IMR-90 (cell line): Measurements from ENCODE around the gene FGF19. TPM values are rescaled to one million over a fixed set of nuclear protein-coding genes. Genes with fewer than 3 reads are reported as not detected.

Experiments used
- ATAC-seq: fragments of 200-7000 bp; cut with Tn5 transposase; 2 replicates; pipeline ENCODE4 v1.9.1; 2020; ENCODE audit warnings: low read depth, mild to moderate bottlenecking, moderate library complexity
- BruUV-seq: library from RNA; stranded (reverse); fragments of 400-500 nt; replicated peaks from 2 replicates; lab custom pipeline; 2021; lab: Mats Ljungman, UMichigan
- CTCF ChIA-PET: fragments of 300-600 bp; formaldehyde crosslinking; extraction: SDS; loops from one replicate; lab custom pipeline; 2021; ENCODE audit warnings: antibody characterized with exemption; lab: Yijun Ruan, JAX
- POLR2A ChIA-PET: fragments of 300-600 bp; sonication (Branson Sonifier 250); formaldehyde crosslinking; loops from one replicate; lab custom pipeline; 2022; ENCODE audit warnings: antibody characterized with exemption; ENCODE audit not compliant: unreplicated experiment; lab: Charles Lee
- DNase-seq: peaks from one replicate; pipeline ENCODE4 v3.0.0; 2013
- H2AFZ ChIP-seq: replicated peaks from 2 replicates; pipeline ENCODE3; 2013; ENCODE audit warnings: low read length, mild to moderate bottlenecking; ENCODE audit not compliant: poor library complexity
- H2AK5ac ChIP-seq: 2 replicates; pipeline ENCODE4 v1.6.1; 2013; ENCODE audit warnings: low read depth, low read length, inconsistent platforms
- H2AK9ac ChIP-seq: replicated peaks from 2 replicates; pipeline ENCODE3; 2013; ENCODE audit warnings: mild to moderate bottlenecking, low read depth, low read length, moderate library complexity; ENCODE audit not compliant: poor library complexity
- H2BK120ac ChIP-seq: 2 replicates; pipeline ENCODE4 v1.6.1; 2013; ENCODE audit warnings: low read depth, low read length, inconsistent platforms
- H2BK15ac ChIP-seq: 3 replicates; pipeline ENCODE4 v1.6.1; 2013; ENCODE audit warnings: low read depth, low read length, inconsistent platforms
- H2BK20ac ChIP-seq: 2 replicates; pipeline ENCODE4 v1.6.1; 2013; ENCODE audit warnings: low read depth, mild to moderate bottlenecking, inconsistent platforms, low read length, moderate library complexity
- H2BK5ac ChIP-seq: 2 replicates; pipeline ENCODE4 v1.6.1; 2013; ENCODE audit warnings: mild to moderate bottlenecking, low read depth, low read length, inconsistent platforms; ENCODE audit not compliant: poor library complexity, severe bottlenecking
- H3K14ac ChIP-seq: replicated peaks from 2 replicates; pipeline ENCODE4 v1.6.1; 2013; ENCODE audit warnings: low read depth, low read length, inconsistent platforms
- H3K18ac ChIP-seq: 2 replicates; pipeline ENCODE4 v1.6.1; 2013; ENCODE audit warnings: low read depth, low read length, control low read depth
- H3K23ac ChIP-seq: 2 replicates; pipeline ENCODE4 v1.6.1; 2013; ENCODE audit warnings: low read depth, low read length, inconsistent platforms
- H3K27ac ChIP-seq: 2 replicates; pipeline ENCODE4 v1.5.1; 2013; ENCODE audit warnings: mild to moderate bottlenecking, control low read depth, low read length; ENCODE audit not compliant: insufficient read depth
- H3K27me3 ChIP-seq: 2 replicates; pipeline ENCODE4 v1.6.1; 2013; ENCODE audit warnings: low read length; ENCODE audit not compliant: control insufficient read depth, insufficient read depth
- H3K36me3 ChIP-seq: 2 replicates; pipeline ENCODE4 v1.6.1; 2013; ENCODE audit warnings: low read length, mixed read lengths; ENCODE audit not compliant: control insufficient read depth, insufficient read depth
- H3K4ac ChIP-seq: 2 replicates; pipeline ENCODE4 v1.6.1; 2013; ENCODE audit warnings: low read depth, low read length, inconsistent platforms
- H3K4me1 ChIP-seq: 2 replicates; pipeline ENCODE4 v1.6.1; 2013; ENCODE audit warnings: low read length, mixed read lengths; ENCODE audit not compliant: control insufficient read depth, insufficient read depth
- H3K4me2 ChIP-seq: 2 replicates; pipeline ENCODE4 v1.6.1; 2013; ENCODE audit warnings: low read depth, mild to moderate bottlenecking, control low read depth, low read length, moderate library complexity
- H3K4me3 ChIP-seq: 2 replicates; pipeline ENCODE4 v1.5.1; 2013; ENCODE audit warnings: low read depth, mild to moderate bottlenecking, control low read depth, low read length, moderate library complexity; ENCODE audit not compliant: insufficient read depth
- H3K56ac ChIP-seq: 2 replicates; pipeline ENCODE4 v1.6.1; 2013; ENCODE audit warnings: low read length, inconsistent platforms; ENCODE audit not compliant: insufficient read depth; ENCODE audit errors: extremely low read depth
- H3K79me1 ChIP-seq, 2 experiments: 2 replicates each; pipeline ENCODE4 v1.6.1; 2013; ENCODE audit warnings: low read length in 2 of 2, inconsistent platforms in 1 of 2, low read depth in 1 of 2
- H3K9ac ChIP-seq: 2 replicates; pipeline ENCODE4 v1.6.1; 2013; ENCODE audit warnings: low read depth, low read length, control low read depth
- H3K9me1 ChIP-seq: 2 replicates; pipeline ENCODE4 v1.6.1; 2013; ENCODE audit warnings: low read length, inconsistent platforms; ENCODE audit not compliant: insufficient read depth
- H3K9me3 ChIP-seq: 2 replicates; pipeline ENCODE4 v1.6.1; 2013; ENCODE audit warnings: low read length; ENCODE audit not compliant: control insufficient read depth, insufficient read depth
- H4K20me1 ChIP-seq: 2 replicates; pipeline ENCODE4 v1.6.1; 2013; ENCODE audit warnings: low read length, inconsistent platforms; ENCODE audit not compliant: insufficient read depth
- H4K5ac ChIP-seq: 2 replicates; pipeline ENCODE4 v1.6.1; 2013; ENCODE audit warnings: mild to moderate bottlenecking, low read depth, low read length, control low read depth
- H4K8ac ChIP-seq, 2 experiments: 2 replicates each; pipeline ENCODE4 v1.6.1; 2013; ENCODE audit warnings: low read depth in 2 of 2, low read length in 2 of 2, control low read depth in 1 of 2, inconsistent platforms in 1 of 2
- H4K91ac ChIP-seq: 2 replicates; pipeline ENCODE4 v1.6.1; 2013; ENCODE audit warnings: low read depth, low read length, inconsistent platforms; ENCODE audit not compliant: insufficient read depth
- BHLHE40 ChIP-seq: fragments of 150-350 bp; IDR thresholded peaks from 2 replicates; pipeline ENCODE4 v1.6.1; 2016; ENCODE audit warnings: mild to moderate bottlenecking, low read depth, low read length
- CEBPB ChIP-seq: IDR thresholded peaks from 2 replicates; pipeline ENCODE4 v1.6.1; 2012; ENCODE audit warnings: low read depth, low read length, improper control_type of control experiment
- CHD1 ChIP-seq: IDR thresholded peaks from 2 replicates; pipeline ENCODE4 v1.6.1; 2012; ENCODE audit warnings: low read depth, low read length, improper control_type of control experiment
- FOS ChIP-seq: fragments of 150-350 bp; IDR thresholded peaks from 2 replicates; pipeline ENCODE4 v1.6.1; 2016; ENCODE audit warnings: low read depth, low read length
- MAFK ChIP-seq: IDR thresholded peaks from 2 replicates; pipeline ENCODE4 v1.6.1; 2012; ENCODE audit warnings: low read depth, low read length, improper control_type of control experiment
- MAZ ChIP-seq: IDR thresholded peaks from 2 replicates; pipeline ENCODE4 v1.6.1; 2012; ENCODE audit warnings: low read depth, mild to moderate bottlenecking, low read length, improper control_type of control experiment, moderate library complexity, borderline replicate concordance
- MXI1 ChIP-seq: IDR thresholded peaks from 2 replicates; pipeline ENCODE4 v1.6.1; 2012; ENCODE audit warnings: low read depth, mild to moderate bottlenecking, low read length, moderate library complexity, borderline replicate concordance
- POLR2A ChIP-seq: IDR thresholded peaks from 2 replicates; pipeline ENCODE4 v1.6.1; 2012; ENCODE audit warnings: mild to moderate bottlenecking, low read depth, low read length
- RAD21 ChIP-seq: IDR thresholded peaks from 2 replicates; pipeline ENCODE4 v1.6.1; 2012; ENCODE audit warnings: low read length, improper control_type of control experiment
- RCOR1 ChIP-seq: IDR thresholded peaks from 2 replicates; pipeline ENCODE4 v1.6.1; 2012; ENCODE audit warnings: mild to moderate bottlenecking, low read length, improper control_type of control experiment; ENCODE audit not compliant: insufficient replicate concordance
- RFX5 ChIP-seq: IDR thresholded peaks from 2 replicates; pipeline ENCODE4 v1.8.0; 2012; ENCODE audit warnings: low read depth, mild to moderate bottlenecking, low read length, moderate library complexity
- WGBS, 2 experiments: methylation state at CpG; one replicate each; pipeline versions ENCODE4 v1.1.5 to v1.1.7; 2013; ENCODE audit warnings: missing lambda C conversion rate in 2 of 2; ENCODE audit not compliant: insufficient read length in 1 of 2; ENCODE audit errors: extremely low coverage in 2 of 2; 5-methylcytosine and 5-hydroxymethylcytosine counted together
- dilution Hi-C: fragments of 300-500 bp; cut with HindIII; formaldehyde crosslinking; loops from one replicate; pipeline ENCODE4 v1.14.3; 2018; ENCODE audit warnings: low sequenced_read_pairs; ENCODE audit not compliant: unreplicated experiment
- in situ Hi-C: fragments of 300-500 bp; cut with MboI; formaldehyde crosslinking; loops from 3 replicates; pipeline ENCODE4 v1.14.3; 2019; ENCODE audit warnings: low sequenced_read_pairs, inconsistent platforms, mixed read lengths
- intact Hi-C: fragments of 100-400 bp; cut with micrococcal nuclease; formaldehyde crosslinking; loops from 2 replicates; pipeline ENCODE4 v1.10.0; 2022
- polyA plus RNA-seq, 3 experiments: library from polyadenylated mRNA; depleted of rRNA; stranded (reverse); fragments of >200 nt; gene quantifications; 2 replicates each; pipeline ENCODE4 v1.2.3, GENCODE V29; 2012; ENCODE audit warnings: low replicate concordance in 1 of 3
- total RNA-seq: library from RNA; depleted of rRNA; stranded (reverse); fragments of >200 nt; gene quantifications from 2 replicates; pipeline ENCODE4 v1.2.3, GENCODE V29; 2012
- TF ChIP-seq, protein P1 (sequence below): conservative IDR thresholded peaks from 2 replicates; pipeline ENCODE4 v1.5.1; 2012; ENCODE audit warnings: mild to moderate bottlenecking, low read depth, low read length, improper control_type of control experiment
- TF ChIP-seq, protein P2 (sequence below): fragments of 150-350 bp; IDR thresholded peaks from 2 replicates; pipeline ENCODE4 v1.6.1; 2017; ENCODE audit warnings: mild to moderate bottlenecking, antibody characterized with exemption, low read length, low read depth
- TF ChIP-seq, protein P3 (sequence below): fragments of 150-350 bp; IDR thresholded peaks from 2 replicates; pipeline ENCODE4 v1.6.1; 2016; ENCODE audit warnings: low read depth, mild to moderate bottlenecking, low read length, moderate library complexity, borderline replicate concordance

Gene FGF19
- total and polyA plus RNA-seq, 2 of the 4 experiments (the other 2 are of a cell fraction) = not detected

DNA sequence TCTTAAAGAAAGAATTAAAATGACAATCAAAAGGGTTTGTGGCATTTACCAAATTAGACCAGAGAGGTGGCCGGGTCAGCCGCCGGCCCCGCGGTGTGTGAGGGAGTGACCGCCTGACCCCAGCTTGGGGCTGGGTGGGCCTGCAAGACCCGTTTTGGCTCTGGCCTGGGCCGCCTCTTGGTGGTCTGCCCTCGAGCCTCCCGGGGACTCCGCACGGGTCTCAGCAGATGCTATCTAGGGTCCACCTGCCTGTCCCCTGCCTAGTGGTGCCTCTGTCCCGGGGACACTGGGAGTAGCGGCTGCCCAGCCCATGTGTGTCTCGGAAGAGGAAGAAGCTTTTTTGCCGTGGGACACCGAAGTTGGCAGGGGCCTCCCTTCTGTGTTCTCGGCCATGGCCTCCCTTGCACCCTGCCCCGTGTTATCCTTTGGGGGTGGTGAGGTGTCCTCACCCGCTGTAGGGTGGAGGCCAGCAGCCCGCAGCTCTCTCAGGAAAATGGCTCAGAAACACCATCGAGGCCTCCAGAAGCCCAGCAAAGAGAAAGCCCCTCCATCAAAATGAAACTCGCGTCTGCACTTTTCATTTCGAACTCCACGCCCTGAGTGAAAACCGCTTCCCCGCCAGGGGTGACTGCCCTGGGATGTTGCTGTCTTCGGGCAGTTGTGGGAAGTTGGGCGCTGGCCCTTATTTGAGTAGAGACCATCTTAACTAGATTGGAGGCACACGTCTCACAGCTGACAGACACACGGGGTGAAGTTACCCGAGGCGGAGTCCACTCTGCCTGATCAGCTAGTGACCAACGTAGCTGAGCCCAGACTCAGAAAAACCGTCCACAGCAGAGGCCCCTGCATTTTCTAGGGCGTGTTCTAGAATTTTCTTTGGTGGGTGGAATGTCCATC, 54.9 kb downstream of the FGF19 start:
- no peak overlapping the region for H3K27ac ChIP-seq
- no peak overlapping the region for H2BK15ac ChIP-seq
- H4K8ac ChIP-seq = no peak overlapping the region
- H3K9me3 ChIP-seq = no peaks in the 10 kb centered on the region
- no peak overlapping the region for H3K9ac ChIP-seq
- H3K4me2 ChIP-seq = no peak overlapping the region
- DNase-seq (no peak), ATAC-seq (no peak)
- no peak overlapping the region for H3K18ac ChIP-seq
- ChIA-PET CTCF (interaction anchor here (1.0 kb wide), 1 partner anchor 517 kb away, joined by 5 read pairs; no protein-coding TSS in a partner anchor), POLR2A (no interaction called here)
- H3K4ac ChIP-seq = no peak overlapping the region
- no peak overlapping the region for H2AFZ ChIP-seq
- in situ Hi-C loops = no loop called here
- H3K23ac ChIP-seq = no peak overlapping the region
- H3K79me1 ChIP-seq = peaks cover 21 to 83% of the 10 kb centered on the region in 2 experiments
- H4K5ac ChIP-seq = no peak overlapping the region
- no peak overlapping the region for H3K4me3 ChIP-seq
- H2BK20ac ChIP-seq = no peak overlapping the region; the same call in 1 of the 2 replicates
- no peak overlapping the region for H3K56ac ChIP-seq
- no peaks in the 10 kb centered on the region; the same call in 1 of the 2 replicates for H3K9me1 ChIP-seq
- H4K20me1 ChIP-seq = peaks cover 99% of the 10 kb centered on the region
- dilution Hi-C loops = no loop called here
- peaks cover 18% of the 10 kb centered on the region for H3K4me1 ChIP-seq
- H2BK120ac ChIP-seq = no peak overlapping the region
- no peak overlapping the region for H3K14ac ChIP-seq
- BruUV-seq = no TSS peak
- no peak overlapping the region for H2BK5ac ChIP-seq
- no peaks in the 10 kb centered on the region for H3K27me3 ChIP-seq
- H3K36me3 ChIP-seq = peaks cover 86% of the 10 kb centered on the region
- no peak overlapping the region for H2AK9ac ChIP-seq
- intact Hi-C loops = loop anchor here (10.0 kb wide), 1 partner anchor 744 kb away; the partner anchor contains the start of genes IGHMBP2 and MRPL21
- H4K91ac ChIP-seq = no peak overlapping the region
- H2AK5ac ChIP-seq = no peak overlapping the region
- 89% methylated on average over 16 of the region's 37 CpGs; no CpG with 5 or more reads in 1 of the 2 experiments for WGBS, 2 experiments
- TF ChIP-seq POLR2A (no peak), FOS (no peak), MAFK (no peak), RAD21 (no peak), CHD1 (no peak), RFX5 (no peak), MXI1 (no peak), MAZ (no peak), CEBPB (no peak), BHLHE40 (no peak), RCOR1 (no peak)
- TF ChIP-seq, protein P1, sequence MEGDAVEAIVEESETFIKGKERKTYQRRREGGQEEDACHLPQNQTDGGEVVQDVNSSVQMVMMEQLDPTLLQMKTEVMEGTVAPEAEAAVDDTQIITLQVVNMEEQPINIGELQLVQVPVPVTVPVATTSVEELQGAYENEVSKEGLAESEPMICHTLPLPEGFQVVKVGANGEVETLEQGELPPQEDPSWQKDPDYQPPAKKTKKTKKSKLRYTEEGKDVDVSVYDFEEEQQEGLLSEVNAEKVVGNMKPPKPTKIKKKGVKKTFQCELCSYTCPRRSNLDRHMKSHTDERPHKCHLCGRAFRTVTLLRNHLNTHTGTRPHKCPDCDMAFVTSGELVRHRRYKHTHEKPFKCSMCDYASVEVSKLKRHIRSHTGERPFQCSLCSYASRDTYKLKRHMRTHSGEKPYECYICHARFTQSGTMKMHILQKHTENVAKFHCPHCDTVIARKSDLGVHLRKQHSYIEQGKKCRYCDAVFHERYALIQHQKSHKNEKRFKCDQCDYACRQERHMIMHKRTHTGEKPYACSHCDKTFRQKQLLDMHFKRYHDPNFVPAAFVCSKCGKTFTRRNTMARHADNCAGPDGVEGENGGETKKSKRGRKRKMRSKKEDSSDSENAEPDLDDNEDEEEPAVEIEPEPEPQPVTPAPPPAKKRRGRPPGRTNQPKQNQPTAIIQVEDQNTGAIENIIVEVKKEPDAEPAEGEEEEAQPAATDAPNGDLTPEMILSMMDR = no peak
- TF ChIP-seq, protein P2, sequence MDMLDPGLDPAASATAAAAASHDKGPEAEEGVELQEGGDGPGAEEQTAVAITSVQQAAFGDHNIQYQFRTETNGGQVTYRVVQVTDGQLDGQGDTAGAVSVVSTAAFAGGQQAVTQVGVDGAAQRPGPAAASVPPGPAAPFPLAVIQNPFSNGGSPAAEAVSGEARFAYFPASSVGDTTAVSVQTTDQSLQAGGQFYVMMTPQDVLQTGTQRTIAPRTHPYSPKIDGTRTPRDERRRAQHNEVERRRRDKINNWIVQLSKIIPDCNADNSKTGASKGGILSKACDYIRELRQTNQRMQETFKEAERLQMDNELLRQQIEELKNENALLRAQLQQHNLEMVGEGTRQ = no peak
- TF ChIP-seq, protein P3, sequence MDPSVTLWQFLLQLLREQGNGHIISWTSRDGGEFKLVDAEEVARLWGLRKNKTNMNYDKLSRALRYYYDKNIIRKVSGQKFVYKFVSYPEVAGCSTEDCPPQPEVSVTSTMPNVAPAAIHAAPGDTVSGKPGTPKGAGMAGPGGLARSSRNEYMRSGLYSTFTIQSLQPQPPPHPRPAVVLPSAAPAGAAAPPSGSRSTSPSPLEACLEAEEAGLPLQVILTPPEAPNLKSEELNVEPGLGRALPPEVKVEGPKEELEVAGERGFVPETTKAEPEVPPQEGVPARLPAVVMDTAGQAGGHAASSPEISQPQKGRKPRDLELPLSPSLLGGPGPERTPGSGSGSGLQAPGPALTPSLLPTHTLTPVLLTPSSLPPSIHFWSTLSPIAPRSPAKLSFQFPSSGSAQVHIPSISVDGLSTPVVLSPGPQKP = no peak
